Frontal cortex (tissue), 4 donors: ENCODE results near the gene ST8SIA2. TPM values are rescaled to one million over a fixed set of nuclear protein-coding genes. Genes with fewer than 3 reads are reported as not detected.

Source experiments
- DNase-seq, 2 donors: peaks; one replicate each; pipeline ENCODE4 v3.0.0; 2012; ENCODE audit warnings: low spot score in 2 of 2
- FAIRE-seq: peaks from 2 replicates; lab custom pipeline; 2012; peaks lifted over from hg19 to GRCh38; lab: Jason Lieb, UNC
- total RNA-seq: library from RNA; depleted of rRNA; stranded (reverse); fragments of >200 nt; gene quantifications from one replicate; pipeline ENCODE4 v1.2.3, GENCODE V29; 2014
- donor health status: control.
- donor health status: control.
- donor health status: control.

ST8SIA2 gene
- total RNA-seq, 1 donor from 2014 or later, result 56.3 TPM

GRCh38 chr15:92394309-92395097 lies 822 bp downstream of the ST8SIA2 start:
- DNase-seq, result peak in 1 of 2 donors; percentile 17
- no peak for FAIRE-seq

DNA sequence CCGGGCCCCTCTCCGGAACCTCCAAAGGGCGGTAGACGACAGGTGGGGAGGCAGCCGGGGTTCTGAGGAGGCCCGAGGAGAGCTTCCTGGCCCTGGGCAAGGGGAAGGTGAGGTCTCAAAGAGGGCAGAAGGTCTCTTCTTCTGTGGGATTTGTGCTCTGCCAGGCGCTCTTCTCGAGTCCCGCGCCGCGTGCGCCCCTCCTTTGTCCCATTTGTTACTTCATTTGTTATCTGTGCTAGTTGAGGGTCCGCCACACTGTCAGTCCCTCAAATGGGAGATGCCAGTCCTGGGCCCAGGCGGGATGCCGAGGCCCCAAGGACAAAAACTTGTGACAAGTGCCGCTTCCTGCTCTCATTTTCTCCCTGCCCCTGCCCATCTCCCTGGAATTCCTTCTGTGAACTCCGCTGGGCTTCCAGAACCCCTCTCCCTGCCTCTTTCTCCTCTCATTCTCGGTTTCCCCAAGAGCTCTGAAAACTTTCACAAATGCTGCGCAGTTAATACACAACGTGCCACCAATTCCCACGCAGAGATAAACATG lies 1.5 kb downstream of the ST8SIA2 start:
- DNase-seq (peak in 1 of 2 donors; percentile 14), FAIRE-seq (no peak)

- DNase-seq (no peak), FAIRE-seq (no peak)
Measured at GRCh38 chr15:92399271-92399950, 5.7 kb downstream of the ST8SIA2 start.

- FAIRE-seq, result no peak
Measured at GRCh38 chr15:92400573-92400972, 6.9 kb downstream of the ST8SIA2 start.

GRCh38 chr15:92400980-92401787 lies 7.5 kb downstream of the ST8SIA2 start:
- DNase-seq (no peak), FAIRE-seq (no peak)

More at GRCh38 chr15:92400573-92400972, 6.9 kb downstream of the ST8SIA2 start:
- no peak for DNase-seq

GRCh38 chr15:92402751-92403150 lies 9.1 kb downstream of the ST8SIA2 start:
- DNase-seq (no peak), FAIRE-seq (no peak)

DNA sequence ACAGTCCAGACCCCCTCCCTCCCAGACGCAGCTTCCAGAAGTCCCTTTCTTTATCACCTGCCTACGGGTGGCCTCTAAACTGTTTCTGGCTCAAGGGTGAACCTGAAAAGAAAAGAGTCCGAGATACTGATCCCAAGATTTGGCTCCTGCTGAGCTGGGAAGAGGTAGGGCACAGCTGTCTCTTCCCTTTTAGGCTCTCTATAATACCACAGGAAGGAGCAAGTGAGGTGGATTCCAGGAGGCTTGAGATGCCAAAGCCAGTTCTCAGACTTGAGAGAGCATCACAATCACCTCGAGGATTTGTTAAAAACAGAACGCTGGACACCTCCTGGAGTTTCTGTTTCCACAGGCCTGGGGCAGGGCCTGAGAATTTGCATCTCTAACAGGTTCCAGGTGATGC lies 12.3 kb downstream of the ST8SIA2 start:
- FAIRE-seq (no peak), DNase-seq (no peak)

GRCh38 chr15:92407321-92407720 lies 13.6 kb downstream of the ST8SIA2 start:
- DNase-seq (no peak), FAIRE-seq (no peak)

DNA sequence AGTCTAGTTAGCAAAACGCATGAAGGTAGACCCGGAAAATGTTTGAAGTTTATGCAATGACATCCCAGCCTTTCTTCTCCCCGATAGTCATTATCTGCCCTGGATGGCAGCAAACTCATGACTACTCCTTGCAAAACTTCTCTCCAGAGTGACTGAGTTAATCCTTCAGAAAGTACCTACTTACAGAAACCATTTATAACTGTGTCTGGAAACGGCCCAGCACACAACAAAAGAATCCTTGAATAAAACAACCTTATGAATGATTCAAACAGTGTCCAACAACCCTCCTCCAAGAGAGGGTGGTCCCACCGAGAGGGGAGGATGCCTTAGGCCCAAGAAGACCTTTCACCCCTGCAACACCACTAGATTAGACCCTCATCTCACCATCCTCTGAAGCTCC lies 14.2 kb downstream of the ST8SIA2 start:
- DNase-seq (no peak), FAIRE-seq (no peak)

GRCh38 chr15:92409006-92409405 lies 15.3 kb downstream of the ST8SIA2 start:
- DNase-seq (no peak), FAIRE-seq (no peak)

DNA sequence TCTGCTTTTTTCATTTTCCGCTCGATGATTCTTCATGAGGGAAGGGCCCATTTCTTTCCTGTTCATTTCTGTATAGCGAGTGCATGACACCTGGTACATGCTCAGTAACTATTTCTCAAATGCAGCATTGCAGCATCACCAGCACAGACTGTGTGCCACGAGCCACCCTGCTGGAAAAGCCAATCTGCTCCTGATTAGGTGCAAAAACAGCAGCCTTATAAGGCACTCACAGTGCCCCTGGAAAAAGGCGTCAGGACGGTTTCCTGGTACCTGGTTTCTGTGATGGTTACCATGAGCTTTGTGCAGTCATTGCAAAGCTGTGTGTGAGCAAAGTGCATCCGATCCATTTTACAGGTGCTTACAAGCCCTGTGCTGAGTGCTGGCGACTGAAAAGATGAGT lies 15.8 kb downstream of the ST8SIA2 start:
- no peak for FAIRE-seq

GRCh38 chr15:92410537-92410936 lies 16.9 kb downstream of the ST8SIA2 start:
- DNase-seq (no peak), FAIRE-seq (no peak)

More for the DNA sequence above, 15.8 kb downstream of the ST8SIA2 start:
- no peak for DNase-seq

- FAIRE-seq (no peak), DNase-seq (no peak)
Measured at GRCh38 chr15:92411256-92411655, 17.6 kb downstream of the ST8SIA2 start.

GRCh38 chr15:92413510-92413909 lies 19.8 kb downstream of the ST8SIA2 start:
- FAIRE-seq (no peak), DNase-seq (no peak)

DNA sequence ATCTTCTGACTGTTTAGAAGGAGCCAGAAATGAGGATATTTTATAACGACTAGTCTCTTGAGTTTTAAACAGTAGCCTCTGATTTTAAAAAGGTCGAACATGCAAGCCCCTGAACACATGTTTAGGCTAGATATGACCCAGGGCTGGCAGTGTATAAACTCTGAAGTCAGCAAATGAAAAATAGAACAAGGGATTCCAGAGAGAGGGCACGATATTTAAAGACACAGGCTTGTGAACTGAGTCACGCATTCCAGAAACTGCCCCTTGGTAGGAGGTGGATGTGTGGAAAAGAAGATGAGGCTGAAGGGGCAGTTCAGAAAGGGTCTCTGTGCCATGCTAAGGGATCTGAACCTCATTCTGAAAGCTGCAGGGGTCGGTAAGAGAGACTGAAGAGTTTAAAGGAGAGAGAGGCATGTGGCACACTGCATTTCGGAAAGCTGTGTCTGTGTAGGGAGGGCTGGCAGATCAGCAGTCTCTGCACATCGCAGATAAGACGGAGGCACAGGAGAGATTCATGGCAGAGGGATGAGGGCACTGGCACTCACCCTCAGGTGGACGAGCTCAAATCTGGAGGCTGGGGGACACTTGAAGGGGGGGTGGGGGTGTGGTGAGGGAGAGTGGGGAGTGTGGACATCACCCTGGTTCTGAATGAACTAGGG lies 22.1 kb downstream of the ST8SIA2 start:
- DNase-seq (no peak), FAIRE-seq (no peak)

DNA sequence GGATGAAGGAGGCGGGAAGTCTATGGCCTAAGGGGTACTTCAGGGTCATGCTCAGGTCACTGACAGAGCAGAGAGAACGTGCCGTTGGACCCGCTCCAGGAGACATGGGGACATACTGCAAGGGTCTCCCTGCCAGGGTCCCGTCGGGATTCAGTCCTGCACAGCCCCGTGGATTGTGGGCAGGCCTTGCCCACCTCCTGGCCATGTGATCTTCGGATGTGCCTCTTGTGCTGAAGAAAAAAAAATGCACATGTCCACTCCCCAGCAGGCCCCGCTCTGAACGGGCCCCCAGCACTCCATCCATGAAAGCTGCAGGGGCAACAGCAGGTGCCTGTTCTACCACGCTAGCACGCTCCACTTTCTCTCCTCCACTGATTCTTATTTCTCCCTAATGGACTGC lies 22.9 kb downstream of the ST8SIA2 start:
- FAIRE-seq, result no peak
- DNase-seq, result no peak

DNA sequence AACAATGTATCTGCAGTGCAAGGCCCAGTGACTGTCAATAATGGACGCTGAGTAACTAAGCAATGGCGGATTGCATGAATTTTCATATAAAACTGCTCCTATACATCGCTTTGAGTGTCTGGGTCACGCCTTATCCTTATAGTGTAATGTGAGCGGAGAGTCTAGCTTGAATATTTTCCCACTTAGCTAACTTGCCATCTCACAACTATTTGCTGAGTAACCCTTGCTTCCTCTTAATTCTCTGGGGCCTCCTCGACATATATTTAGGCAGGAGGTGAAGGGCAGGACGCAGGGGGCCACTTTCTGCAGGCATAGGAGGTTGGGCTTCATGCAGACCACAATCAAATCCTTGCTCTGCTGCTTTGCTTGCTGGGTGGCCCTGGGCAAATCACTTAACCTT lies 24.0 kb downstream of the ST8SIA2 start:
- no peak for FAIRE-seq
- no peak for DNase-seq

- no peak for DNase-seq
Measured at GRCh38 chr15:92418864-92419263, 25.2 kb downstream of the ST8SIA2 start.

DNA sequence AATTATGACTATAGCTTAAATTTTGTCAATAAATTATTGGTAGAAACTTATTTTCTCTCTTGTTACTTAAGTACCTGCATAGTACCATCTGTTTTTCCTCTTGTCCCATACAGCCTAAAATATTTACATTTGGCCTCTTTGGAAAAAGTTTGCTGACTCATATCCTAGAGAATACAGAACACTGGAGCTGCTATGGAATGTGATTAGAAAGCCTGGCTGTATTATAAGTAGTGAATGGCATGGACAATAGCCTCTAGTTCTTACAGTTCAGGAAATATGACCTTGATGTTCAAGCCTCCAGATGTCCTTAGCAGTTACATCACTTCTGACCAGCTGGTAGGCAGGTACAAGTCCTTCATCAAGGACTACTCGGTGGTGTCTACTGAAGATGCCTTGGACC lies 28.3 kb downstream of the ST8SIA2 start:
- DNase-seq, result no peak
- FAIRE-seq, result no peak

More at GRCh38 chr15:92418864-92419263, 25.2 kb downstream of the ST8SIA2 start:
- FAIRE-seq, result no peak
